ENCODE data around the gene GRIA3.

The GRIA3 gene

DNA sequence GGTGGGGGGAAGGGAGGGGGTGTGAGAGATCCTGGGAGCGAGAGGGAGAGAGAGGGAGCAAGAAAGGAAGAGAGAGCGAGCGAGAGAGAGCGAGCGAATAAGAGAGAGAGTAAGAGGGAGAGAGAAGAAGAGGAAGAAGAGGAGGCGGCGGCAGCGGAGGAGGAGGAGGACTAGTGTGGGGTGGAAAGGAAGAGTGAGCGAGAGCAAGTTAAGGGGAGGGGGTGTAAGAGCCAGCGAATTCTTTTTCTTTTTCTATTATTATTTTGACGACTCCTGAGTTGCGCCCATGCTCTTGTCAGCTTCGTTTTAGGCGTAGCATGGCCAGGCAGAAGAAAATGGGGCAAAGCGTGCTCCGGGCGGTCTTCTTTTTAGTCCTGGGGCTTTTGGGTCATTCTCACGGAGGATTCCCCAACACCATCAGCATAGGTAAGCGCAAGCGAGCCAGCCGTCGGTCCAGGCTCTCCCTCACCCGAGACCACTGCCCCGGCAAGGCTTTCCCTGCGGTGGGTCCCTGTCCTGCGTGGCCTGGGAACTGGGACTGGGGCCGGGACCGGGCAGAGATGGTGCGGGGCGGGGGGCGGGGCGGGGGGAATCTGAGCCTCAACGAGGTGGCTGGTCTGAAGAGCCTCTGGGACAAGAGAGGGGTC lies at the start of gene GRIA3:
Gene GRIA3 (plus strand): TSS at position 60 of the 647 bp plus-strand sequence. CDS start 258 bp downstream, at position 318.
- no peak for FAIRE-seq

DNA sequence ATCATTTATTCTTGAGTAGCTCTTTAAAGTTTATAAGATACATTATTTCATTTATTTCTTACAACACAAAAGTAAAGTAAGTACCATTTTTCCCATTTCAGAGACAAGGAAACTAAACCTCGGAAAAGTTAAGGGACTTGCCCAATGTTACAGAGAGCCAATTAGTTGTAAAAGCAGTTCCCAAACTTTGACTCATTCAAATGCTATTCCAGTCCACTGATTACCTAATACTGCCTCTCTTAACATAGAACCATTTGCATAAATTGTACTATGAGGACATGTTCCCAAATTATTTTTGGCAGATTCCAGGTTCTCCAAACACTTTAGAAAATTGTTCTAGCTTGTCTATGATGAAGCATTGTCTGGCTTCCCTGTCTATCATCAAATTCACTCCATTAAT lies 45.6 kb upstream of the GRIA3 start:
- FAIRE-seq = no peak

DNA sequence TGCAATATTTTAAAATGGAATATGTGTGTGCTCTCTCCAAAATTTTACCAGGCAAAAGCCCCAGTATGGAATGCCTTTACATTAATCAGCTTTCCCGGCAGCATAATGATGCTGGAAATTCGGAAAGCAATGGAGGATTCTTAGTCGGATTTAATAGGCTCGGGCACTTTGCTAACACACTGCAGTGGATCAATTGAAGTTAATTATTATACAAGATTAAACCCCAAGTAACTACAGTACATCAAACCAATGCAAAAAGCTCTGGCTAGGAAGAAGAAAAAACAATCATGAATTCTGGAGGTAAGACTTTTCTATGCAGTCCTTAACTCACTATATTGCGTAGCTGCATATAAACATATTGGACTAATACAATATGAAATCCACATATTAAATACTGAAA lies 43.6 kb upstream of the GRIA3 start:
- no peak for FAIRE-seq

DNA sequence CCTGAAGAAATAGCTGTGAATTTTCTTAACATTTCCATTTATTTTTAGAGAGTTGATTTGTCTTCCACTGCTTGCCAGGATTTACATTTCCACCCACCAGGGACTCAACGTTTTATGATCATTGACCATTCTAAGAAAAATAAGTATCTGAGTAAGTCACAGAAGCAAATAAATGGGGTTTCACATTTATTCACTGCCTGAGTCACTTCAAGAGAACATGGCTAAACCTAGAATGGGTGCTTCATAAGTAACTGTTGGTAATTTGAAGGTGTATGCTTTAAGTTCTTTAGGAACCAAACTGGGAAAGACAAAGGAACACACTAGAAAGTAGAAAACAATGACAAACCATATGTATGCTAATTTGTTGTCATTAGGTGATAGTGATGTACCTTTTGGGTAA lies 43.2 kb upstream of the GRIA3 start:
- FAIRE-seq = no peak

DNA sequence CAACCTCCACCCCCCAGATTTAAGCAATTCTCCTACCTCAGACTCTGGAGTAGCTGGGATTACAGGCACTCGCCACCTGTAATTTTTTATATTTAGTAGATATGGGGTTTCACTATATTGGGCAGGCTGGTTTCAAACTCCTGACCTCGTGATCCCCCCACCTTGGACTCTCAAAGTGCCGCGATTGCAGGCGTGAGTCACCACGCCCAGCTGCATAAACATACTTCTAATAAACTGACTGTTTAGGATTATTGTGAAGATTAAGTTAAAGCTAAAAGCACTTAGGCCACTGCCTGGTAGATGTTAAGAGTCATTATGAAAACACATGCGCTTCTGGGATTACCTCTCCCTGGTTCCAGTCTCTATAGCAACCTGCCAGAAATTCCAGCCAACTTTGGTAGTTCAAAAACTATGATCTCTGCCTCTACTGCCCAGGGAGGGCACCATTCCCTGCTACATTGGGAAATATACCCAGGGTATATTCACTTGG lies 30.2 kb upstream of the GRIA3 start:
- FAIRE-seq = no peak

DNA sequence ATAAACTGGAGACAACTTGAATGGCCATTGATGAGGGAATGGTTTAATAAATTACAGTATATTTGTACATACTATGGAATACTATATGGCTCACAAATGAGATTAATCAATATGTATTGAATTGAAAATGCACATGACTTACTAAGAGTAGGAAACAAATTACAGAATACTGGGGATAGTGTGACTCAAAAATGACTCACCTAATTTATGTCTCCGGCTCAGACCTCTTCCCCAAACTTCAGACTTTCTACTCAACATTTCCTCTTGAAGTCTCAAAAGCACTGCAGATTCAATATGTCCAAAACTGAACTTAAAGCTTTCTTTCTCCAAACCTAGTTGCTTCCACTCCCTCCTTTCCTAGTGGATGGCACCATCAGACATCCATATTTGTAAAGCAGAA lies 28.8 kb upstream of the GRIA3 start:
- no peak for FAIRE-seq

DNA sequence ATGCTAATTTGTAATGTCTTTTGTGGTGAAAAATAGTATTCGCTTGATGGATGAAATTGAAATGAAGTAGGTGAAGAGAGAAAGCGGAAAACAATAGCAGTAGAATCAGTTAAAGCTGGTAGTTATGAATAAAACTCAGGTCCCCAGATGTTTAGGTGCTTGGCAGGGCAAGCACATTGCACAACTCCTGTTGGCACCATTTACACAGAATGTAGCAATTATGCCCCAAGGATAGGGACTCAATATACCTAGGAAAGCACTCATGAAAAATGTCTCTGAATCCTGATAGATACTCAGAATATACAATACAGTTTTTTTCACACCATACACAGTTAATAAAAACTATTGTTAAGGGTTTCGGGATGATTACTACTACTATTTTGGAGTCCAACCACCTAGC lies 26.5 kb upstream of the GRIA3 start:
- FAIRE-seq = no peak

DNA sequence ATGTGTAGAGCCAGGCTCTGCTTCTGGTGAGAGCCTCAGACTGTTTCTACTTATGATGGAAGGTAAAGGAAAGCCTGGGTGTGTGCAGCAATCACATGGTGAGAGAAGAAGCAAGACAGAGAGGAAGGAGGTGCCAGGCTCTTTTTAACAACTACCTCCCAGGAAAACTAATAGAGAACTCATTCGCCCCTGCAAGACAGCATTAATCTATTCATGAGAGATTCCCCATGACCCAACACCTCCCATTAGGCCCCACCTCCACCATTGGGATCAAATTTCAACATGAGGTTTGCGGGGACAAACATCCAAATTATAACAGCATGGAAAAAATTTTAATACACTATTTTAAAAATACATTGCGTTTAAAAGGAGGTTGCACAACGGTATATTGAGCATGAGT lies 24.7 kb upstream of the GRIA3 start:
- no peak for FAIRE-seq

DNA sequence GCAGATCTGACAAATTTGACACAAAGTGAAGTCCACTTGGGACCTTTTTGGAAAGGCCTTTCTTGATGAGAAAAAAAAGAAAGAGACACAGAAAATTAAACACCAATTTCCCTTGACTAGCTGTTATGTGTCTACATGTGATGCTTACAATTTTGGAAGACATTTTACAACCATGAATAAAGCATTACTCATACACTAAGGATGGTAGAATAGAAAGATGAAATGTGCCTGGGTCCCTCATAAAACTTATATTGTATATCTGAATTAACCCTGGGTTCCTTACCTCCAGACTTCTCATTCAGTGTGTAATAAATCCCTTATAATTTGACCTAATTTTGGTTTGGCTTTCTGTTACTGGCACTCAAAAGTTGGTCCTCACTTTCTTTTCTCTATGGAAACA lies 16.5 kb upstream of the GRIA3 start:
- FAIRE-seq = no peak

DNA sequence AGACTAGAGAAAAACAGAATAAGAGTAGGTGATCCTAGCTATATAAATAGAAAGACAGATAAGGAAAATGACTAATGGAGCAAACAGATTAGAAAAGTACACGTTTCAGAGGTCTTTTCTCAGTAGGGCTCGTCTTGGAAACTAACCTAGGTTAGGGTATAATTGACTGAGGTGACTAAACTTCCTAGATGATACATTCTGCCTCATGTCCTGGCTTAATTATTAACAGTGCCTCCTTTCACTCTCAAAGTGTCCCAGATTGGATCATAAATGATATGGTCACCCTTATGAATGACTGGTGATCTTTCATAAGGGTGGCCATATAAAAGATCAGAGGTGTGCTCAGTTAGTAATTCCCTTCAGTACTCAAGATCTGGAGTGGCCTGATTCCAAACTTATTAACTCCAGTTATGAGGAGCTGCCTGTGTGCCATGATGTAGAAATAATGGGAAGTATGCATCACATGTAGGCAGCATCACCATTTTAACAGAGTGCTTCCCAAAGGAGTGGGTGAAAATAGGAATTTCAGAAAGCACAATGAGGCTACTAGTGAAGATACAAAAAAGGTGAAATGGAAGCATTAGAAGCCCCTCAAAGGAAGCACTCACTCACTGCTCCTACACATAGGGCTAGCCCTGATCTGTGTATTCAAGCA lies 14.7 kb upstream of the GRIA3 start:
- no peak for FAIRE-seq

DNA sequence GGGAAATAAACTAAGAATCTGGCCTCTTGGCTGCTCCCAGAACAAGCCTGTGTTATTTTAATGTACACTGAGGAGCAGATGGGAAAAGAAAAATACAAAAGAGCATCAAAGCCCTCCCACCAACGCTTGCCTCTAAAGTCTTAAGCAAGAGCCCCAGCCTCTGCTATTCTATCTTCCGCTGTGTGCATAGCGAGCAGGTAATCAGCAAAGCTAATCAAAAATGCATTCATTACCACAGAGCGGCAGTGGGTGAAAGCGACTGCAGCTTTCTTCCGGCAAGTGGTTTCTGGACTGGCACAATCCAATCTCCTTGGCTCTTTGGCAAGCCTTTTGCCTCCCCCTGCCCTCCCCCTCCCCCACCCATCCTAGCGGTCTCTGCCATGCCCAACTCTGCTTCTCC lies 13.5 kb upstream of the GRIA3 start:
- no peak for FAIRE-seq

DNA sequence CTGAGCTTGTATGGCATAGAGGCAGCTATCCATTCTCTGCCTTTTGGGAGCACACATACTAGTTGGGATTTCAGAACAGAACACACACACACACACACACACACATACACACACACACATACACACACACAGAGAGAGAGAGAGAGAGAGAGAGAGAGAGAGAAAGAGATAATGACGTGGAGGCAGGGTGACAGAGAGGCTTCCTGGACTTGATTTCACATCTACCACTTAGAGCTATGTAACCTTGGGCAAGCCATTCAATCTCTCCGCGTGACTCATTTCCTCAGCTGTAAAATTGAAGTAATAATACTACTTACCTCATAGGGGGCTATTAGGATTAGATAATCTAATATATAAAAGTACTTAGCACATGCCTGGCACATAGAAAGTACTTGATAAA lies 12.3 kb upstream of the GRIA3 start:
- FAIRE-seq = no peak

DNA sequence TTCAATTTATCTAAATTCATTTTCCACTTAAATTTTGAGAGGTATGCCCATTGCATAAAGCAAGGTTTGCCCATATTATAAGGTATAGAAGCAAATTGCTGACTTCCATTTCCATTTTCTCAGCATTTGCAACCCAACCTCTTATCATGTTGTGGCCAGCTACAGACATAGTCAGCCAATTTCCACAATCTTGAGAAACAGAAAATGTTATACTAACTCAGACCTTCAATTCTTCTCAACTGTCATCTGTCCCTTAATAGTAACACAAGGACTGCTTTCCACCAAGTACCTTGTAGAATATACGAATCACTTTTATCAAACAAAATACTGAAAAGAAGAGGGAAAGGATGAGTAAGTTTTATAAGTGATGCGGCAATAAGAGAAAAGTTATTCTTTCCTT lies 11.2 kb upstream of the GRIA3 start:
- no peak for FAIRE-seq

DNA sequence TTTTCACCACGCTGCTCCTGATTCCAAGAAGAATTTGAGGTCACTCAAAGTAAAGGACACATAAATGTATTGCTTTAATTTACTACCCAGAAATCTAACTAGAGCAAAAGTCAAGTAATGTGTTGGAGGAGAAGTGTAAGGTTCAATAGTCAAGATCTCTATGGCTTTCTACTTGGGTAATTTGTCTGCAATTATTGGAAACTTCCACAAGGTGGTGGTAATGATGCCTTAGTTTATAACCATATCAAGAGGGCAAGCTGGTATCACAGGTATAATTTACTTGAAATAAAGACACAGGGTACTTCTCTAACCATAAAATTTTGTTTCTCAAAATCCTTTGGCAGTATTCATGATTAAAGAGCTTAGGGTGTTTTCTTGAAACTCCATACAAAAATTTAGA lies 10.2 kb upstream of the GRIA3 start:
- no peak for FAIRE-seq

DNA sequence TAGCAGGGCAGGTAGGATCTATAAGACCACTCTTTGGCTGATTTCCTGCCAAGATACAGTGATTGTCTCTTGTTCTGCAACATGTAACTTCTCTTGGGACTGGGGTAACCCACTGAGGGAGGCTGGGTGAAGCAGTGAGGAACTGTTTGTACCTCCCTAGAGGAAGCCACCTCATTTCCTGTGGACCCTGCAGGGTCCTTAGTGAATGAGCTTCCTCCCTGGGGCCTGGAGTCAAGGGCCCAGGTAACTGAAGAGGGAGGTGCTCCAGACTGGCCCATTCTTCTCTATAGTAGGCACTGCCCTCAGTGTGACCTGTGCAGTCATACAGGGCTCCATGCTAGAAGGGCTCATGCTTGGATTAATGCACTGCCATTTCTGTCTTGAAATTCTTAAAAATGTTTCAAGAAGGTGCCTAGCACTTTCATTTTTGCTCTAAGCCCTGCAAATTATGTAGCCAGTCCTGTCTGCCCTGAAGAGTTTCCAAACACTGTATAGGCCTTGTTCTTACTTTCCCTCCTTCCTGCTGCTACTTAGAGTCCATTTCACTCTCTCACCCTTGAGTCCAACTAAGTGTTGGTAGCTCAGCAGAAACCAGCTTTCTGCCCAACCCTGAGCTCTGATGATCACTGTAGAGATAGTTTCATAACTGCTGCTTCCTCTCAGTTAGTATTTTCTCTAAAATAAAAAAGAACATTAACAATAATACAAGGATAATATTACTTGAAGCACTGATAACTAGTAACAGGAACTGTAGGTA lies 8.5 kb upstream of the GRIA3 start:
- no peak for FAIRE-seq

DNA sequence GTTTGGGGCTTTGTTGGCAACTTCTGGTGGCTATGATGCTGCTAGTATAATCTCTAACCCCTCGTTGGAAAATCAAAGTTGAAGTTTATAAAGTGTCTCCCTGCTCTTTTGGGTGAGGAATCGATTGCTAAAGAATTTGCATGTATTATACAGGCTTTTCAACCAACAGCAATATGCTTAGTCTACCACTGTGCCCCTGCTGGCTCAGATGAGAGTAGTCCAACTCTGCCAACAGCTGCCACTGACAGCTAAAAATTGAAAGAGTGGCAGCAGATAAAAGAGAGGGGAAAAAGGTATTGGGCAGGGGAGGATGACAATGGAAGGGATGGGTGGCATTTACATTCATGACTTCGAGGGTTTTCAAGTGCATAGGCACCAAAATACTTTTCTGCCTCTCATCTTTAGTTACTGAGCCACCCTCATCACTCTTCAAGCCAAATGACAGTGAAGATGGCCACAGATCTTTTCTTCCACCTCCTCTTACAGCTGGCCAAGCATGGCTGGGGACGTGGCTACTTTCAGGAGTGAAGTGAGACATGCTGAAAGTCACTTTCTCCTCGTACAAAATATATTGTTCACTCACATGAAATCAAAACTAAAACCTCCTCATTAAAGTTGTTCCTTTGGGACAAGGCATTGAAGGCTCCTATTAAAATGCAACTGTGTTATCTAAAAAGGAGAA lies 2.7 kb upstream of the GRIA3 start:
- no peak for FAIRE-seq

DNA sequence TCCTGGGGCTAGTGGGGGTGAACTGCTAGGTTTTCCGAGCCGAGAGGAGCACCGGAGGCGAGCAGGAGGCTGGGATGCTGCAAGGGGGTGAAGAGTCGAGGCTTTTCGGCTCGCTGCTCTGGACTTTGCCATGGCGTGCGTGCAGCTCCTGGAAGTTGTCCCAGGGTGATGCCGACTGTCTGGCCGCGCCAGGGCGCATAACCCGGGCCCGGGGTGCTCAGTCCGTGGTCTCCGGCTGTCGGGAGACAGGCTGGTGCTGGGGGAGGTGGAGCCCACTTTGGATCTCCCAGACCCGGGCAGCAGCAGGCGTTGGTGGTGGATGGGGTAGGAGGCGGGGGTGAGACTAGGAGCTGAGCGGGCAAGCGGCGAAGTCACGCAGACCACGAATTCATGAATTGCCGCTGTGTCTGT lies 793 bp downstream of the GRIA3 start:
- no peak for FAIRE-seq

DNA sequence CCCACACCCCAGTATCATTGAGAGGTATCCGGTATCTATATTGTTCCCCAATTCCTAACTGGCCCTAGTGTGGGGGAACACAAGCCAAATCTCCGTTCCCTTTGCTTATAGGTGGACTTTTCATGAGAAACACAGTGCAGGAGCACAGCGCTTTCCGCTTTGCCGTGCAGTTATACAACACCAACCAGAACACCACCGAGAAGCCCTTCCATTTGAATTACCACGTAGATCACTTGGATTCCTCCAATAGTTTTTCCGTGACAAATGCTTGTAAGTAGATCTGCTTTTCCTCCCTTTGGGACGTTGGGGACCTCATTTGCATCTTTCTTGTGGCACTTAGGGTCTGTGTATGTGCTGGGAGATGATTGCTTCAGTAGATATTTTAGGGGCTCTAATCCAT lies 1.6 kb downstream of the GRIA3 start:
- no peak for FAIRE-seq

DNA sequence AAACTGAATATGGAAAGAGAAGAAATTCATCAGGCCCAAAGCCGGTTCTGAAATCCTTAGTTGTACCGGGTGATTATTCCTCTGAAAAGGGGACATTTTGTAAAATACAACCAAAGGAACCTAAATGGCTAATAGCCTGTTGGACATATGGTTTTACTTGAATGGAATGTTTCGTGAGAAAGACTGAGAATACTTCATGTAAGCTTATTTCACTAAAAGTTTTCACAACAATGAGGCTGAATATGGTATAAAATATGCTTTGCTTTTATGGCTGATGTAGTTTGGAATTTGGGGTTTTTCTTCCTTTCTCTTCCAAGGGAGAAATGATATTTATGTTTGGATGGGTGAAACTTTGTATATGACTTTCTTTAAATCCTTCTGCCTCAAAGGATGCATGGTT lies 2.7 kb downstream of the GRIA3 start:
- FAIRE-seq = no peak

DNA sequence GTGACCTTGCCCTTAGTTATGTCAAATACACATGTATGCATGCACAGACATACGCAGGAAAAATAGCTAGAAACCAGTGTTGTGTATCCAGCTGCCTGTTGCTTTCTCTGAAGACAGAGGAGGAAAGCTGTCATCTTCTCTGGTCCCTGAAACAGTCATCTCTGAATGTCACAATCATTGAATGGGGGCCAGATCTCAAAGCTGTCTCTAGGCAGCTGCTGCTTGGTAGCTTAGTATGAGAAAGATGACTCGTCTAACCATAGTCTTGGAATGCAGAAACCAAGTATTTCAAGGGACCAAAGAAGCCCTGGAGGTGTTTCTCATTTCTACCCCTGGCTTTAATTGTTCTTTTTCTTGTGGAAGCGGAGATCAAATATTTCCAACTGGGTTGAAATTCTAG lies 4.0 kb downstream of the GRIA3 start:
- FAIRE-seq = no peak

DNA sequence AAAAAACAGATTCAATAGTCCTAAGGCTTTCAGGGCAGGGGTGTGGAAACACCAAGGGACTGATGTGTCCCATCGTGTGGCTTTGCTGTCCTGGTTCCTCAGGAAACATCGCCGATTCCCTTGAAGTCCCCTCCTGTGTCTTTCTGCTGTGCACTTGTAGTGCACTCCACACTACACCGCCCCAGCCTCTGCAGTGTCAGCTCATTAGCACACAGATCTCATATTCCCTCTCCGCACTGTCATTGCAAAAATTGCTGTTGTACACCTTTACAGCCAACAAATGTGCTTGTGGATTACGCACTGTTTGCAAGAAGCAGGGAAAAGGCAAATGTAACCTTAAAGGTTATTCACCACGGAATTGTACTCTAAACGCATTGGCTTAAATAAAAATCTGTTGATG lies 5.3 kb downstream of the GRIA3 start:
- FAIRE-seq = no peak

DNA sequence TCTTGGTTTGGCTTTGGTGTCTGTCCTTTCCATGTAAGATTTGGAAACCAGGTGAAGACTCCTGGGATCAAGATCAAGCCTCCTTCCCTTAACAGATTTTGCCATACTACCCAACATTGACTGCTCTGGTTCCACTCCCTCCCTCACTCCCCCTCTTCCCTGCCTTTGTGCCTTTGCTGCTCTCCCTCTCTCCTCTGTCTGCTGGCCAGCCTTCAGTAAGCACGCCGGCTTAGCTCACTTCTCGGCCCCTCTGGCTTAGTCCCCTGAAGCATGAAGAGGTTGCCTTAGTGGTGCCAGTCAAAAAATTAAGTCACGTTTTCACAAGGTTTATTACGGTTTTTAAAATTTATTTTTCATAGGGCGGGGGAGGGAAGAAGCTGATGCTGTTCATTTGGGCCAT lies 6.0 kb downstream of the GRIA3 start:
- FAIRE-seq = no peak

DNA sequence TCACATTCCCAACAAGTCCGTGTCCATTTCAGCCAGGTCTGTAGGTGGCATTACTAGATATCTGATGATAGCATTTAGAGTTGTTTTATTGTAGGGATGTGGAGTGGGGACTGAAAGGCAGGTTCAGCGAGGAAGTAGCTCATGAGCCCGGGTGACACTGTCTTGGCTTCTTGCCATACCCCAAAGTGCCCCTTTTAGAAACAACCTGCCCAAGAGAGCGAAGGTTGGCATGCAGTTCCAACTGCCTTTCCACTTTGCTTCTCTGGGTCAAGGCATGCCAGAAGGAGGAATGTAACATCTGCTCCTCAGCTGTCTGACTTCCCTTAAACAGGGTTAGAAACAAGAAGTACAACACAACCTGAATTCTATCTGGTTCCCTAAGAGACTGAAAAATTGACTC lies 9.0 kb downstream of the GRIA3 start:
- no peak for FAIRE-seq

DNA sequence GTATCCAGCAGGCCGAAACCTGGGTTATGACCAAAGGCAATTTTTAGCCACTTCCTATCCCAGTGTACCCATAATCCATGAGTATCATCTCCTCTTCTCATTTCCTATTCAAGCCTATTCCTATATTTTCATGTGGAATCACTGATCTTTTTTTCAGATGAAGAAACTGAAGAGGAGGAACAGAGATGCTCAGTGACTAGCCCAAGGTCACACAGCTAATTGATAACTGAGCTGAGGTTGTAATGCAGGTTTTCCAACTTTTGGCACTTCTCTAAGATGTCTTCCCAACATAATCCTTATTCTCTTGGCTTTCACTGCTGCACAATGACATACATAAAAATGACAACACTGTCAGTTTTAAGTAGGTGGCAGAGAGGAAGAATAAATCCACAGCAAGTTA lies 15.3 kb downstream of the GRIA3 start:
- no peak for FAIRE-seq
